Esophagus squamous epithelium (tissue), 4 donors: ENCODE results near the gene IP6K1.

ENCODE experiments used
- POLR2A ChIP-seq, 4 donors: fragments of 450-650 bp; IDR thresholded peaks; one replicate each; pipeline ENCODE4 v1.6.1; 2017; ENCODE audit warnings: antibody characterized with exemption in 4 of 4, mild to moderate bottlenecking in 4 of 4, moderate library complexity in 3 of 4
- TF ChIP-seq, protein P1 (sequence below), 6 experiments: fragments of 450-650 bp in 4 of 6; fragments of 200-600 bp in 2 of 6; sonication (generic) in 2 of 6; IDR thresholded peaks; one replicate each; pipeline ENCODE4 v1.5.1; 2016 to 2019; ENCODE audit warnings: antibody characterized with exemption in 6 of 6, mild to moderate bottlenecking in 4 of 6, moderate library complexity in 4 of 6

DNA sequence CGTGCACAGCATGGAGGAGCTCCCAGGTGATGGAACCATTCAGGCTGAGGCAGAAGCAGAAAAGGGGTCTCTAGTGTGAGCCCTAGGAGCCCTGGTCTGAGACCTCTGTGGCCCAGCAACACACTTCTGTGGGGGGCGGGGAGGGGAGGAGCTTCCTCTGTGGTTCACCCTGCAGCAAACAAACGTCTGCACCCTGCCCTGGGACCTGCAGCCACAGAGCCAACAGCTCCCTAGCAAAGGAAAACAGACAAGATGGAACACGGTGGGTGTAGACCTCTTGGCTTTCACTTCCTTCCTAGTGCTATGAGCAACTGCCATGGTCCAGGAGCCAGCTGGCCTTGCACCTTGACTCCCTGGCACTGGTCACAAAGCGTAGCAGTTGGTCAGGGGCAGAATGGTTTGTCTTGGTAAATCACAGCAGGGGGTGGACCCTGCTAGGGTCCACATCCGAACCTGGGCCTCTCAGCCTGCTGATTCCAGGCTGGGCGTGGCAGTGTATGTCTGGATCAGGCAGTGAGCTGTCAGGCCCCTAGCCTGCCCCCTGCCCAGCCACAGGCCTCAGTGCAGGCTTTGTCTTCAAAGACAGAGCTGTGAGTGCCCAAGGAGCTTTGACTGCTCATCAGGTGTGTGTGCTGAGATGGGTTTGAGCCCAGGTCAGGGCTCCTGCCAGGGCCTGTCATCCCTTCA lies 73.6 kb downstream of the IP6K1 start:
- no peak for TF ChIP-seq POLR2A (IDR thresholded peaks at IDR 0.05)
- TF ChIP-seq, protein P1, sequence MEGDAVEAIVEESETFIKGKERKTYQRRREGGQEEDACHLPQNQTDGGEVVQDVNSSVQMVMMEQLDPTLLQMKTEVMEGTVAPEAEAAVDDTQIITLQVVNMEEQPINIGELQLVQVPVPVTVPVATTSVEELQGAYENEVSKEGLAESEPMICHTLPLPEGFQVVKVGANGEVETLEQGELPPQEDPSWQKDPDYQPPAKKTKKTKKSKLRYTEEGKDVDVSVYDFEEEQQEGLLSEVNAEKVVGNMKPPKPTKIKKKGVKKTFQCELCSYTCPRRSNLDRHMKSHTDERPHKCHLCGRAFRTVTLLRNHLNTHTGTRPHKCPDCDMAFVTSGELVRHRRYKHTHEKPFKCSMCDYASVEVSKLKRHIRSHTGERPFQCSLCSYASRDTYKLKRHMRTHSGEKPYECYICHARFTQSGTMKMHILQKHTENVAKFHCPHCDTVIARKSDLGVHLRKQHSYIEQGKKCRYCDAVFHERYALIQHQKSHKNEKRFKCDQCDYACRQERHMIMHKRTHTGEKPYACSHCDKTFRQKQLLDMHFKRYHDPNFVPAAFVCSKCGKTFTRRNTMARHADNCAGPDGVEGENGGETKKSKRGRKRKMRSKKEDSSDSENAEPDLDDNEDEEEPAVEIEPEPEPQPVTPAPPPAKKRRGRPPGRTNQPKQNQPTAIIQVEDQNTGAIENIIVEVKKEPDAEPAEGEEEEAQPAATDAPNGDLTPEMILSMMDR (IDR thresholded peaks at IDR 0.05) = no peak
